ENCODE data around the gene HK3. TPM values are rescaled to one million over a fixed set of nuclear protein-coding genes. Genes with fewer than 3 reads are reported as not detected.

Gene HK3
- polyA plus RNA-seq, 1 donor (not counting 4 experiments of a cell fraction or from before 2014, with no cell fraction given), result not detected

GRCh38 chr5:176868731-176869130 is 30.4 kb downstream of the HK3 start:
- H2AFZ ChIP-seq (ENCODE audit: control insufficient read depth, low read length), result no peak overlapping the region
- H3K27me3 ChIP-seq (ENCODE audit: control insufficient read depth, extremely low read depth, insufficient read depth, low read length), result peaks cover 31% of the 10 kb centered on the region
- no peak overlapping the region for H3K27ac ChIP-seq (ENCODE audit: control insufficient read depth, insufficient read depth, low read length)
- DNase-seq (ENCODE audit: low read depth, low spot score) (no peak), FAIRE-seq (no peak)
- H3K4me3 ChIP-seq (ENCODE audit: control insufficient read depth in 2 of 3, extremely low read depth in 1 of 3, insufficient read depth in 2 of 3, low read depth in 1 of 3, low read length in 3 of 3), result no peak overlapping the region
- no peaks in the 10 kb centered on the region for H4K20me1 ChIP-seq (ENCODE audit: control insufficient read depth, extremely low read depth, insufficient read depth, low read length)
- H3K9me3 ChIP-seq (ENCODE audit: control insufficient read depth, low read depth, low read length), result no peaks in the 10 kb centered on the region
- H3K79me2 ChIP-seq (ENCODE audit: control insufficient read depth, insufficient read depth, low read length), result no peaks in the 10 kb centered on the region
- dilution Hi-C loops (cut with MboI; ENCODE audit: extremely low pct_ligation_motif_present, low sequenced_read_pairs), result no loop called here
- no peak overlapping the region for H3K9ac ChIP-seq (ENCODE audit: control insufficient read depth, extremely low read depth, insufficient read depth, low read length)
- no peak overlapping the region for H3K4me2 ChIP-seq (ENCODE audit: control insufficient read depth, extremely low read depth, insufficient read depth, low read depth, low read length)
- TF ChIP-seq EZH2 (IDR thresholded peaks at IDR 0.05; ENCODE audit: low read length), result no peak
- TF ChIP-seq, protein P1, sequence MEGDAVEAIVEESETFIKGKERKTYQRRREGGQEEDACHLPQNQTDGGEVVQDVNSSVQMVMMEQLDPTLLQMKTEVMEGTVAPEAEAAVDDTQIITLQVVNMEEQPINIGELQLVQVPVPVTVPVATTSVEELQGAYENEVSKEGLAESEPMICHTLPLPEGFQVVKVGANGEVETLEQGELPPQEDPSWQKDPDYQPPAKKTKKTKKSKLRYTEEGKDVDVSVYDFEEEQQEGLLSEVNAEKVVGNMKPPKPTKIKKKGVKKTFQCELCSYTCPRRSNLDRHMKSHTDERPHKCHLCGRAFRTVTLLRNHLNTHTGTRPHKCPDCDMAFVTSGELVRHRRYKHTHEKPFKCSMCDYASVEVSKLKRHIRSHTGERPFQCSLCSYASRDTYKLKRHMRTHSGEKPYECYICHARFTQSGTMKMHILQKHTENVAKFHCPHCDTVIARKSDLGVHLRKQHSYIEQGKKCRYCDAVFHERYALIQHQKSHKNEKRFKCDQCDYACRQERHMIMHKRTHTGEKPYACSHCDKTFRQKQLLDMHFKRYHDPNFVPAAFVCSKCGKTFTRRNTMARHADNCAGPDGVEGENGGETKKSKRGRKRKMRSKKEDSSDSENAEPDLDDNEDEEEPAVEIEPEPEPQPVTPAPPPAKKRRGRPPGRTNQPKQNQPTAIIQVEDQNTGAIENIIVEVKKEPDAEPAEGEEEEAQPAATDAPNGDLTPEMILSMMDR (optimal IDR thresholded peaks at IDR 0.05 in 1 of 3, IDR thresholded peaks at IDR 0.05 in 1 of 3, conservative IDR thresholded peaks at IDR 0.05 in 1 of 3; ENCODE audit: extremely low read depth in 1 of 3, insufficient read depth in 2 of 3, low read length in 3 of 3), result no peak
- H3K36me3 ChIP-seq (ENCODE audit: control insufficient read depth in 2 of 2, extremely low read depth in 1 of 2, insufficient read depth in 2 of 2, low read length in 2 of 2), result no peaks in the 10 kb centered on the region
- H3K9me1 ChIP-seq (ENCODE audit: control insufficient read depth, extremely low read depth, insufficient read depth, low read length), result no peaks in the 10 kb centered on the region
- H3K4me1 ChIP-seq (ENCODE audit: control insufficient read depth, extremely low read depth, insufficient read depth, low read length), result peaks cover 2% of the 10 kb centered on the region

- no peak for DNase-seq (ENCODE audit: low read depth, low spot score)
- Histone ChIP-seq H3K36me3 (ENCODE audit: control insufficient read depth in 2 of 2, extremely low read depth in 1 of 2, insufficient read depth in 2 of 2, low read length in 2 of 2) (no peaks in the 10 kb centered on the region), H3K4me3 (ENCODE audit: control insufficient read depth in 2 of 3, extremely low read depth in 1 of 3, insufficient read depth in 2 of 3, low read depth in 1 of 3, low read length in 3 of 3) (no peak overlapping the region), H3K79me2 (ENCODE audit: control insufficient read depth, insufficient read depth, low read length) (no peaks in the 10 kb centered on the region), H3K9me3 (ENCODE audit: control insufficient read depth, low read depth, low read length) (no peaks in the 10 kb centered on the region), H3K27ac (ENCODE audit: control insufficient read depth, insufficient read depth, low read length) (no peak overlapping the region), H2AFZ (ENCODE audit: control insufficient read depth, low read length) (no peak overlapping the region), H3K9ac (ENCODE audit: control insufficient read depth, extremely low read depth, insufficient read depth, low read length) (no peak overlapping the region), H3K27me3 (ENCODE audit: control insufficient read depth, extremely low read depth, insufficient read depth, low read length) (peaks cover 33% of the 10 kb centered on the region), H3K4me1 (ENCODE audit: control insufficient read depth, extremely low read depth, insufficient read depth, low read length) (no peaks in the 10 kb centered on the region), H3K9me1 (ENCODE audit: control insufficient read depth, extremely low read depth, insufficient read depth, low read length) (no peaks in the 10 kb centered on the region), H4K20me1 (ENCODE audit: control insufficient read depth, extremely low read depth, insufficient read depth, low read length) (no peaks in the 10 kb centered on the region), H3K4me2 (ENCODE audit: control insufficient read depth, extremely low read depth, insufficient read depth, low read depth, low read length) (no peak overlapping the region)
- TF ChIP-seq EZH2 (IDR thresholded peaks at IDR 0.05; ENCODE audit: low read length), result no peak
- TF ChIP-seq, protein P1 (optimal IDR thresholded peaks at IDR 0.05 in 1 of 3, IDR thresholded peaks at IDR 0.05 in 1 of 3, conservative IDR thresholded peaks at IDR 0.05 in 1 of 3; ENCODE audit: extremely low read depth in 1 of 3, insufficient read depth in 2 of 3, low read length in 3 of 3), result no peak
- dilution Hi-C loops (cut with MboI; ENCODE audit: extremely low pct_ligation_motif_present, low sequenced_read_pairs), result no loop called here
- FAIRE-seq, result no peak
Observed at GRCh38 chr5:176868126-176868525, 31.0 kb downstream of the HK3 start.

All from keratinocyte (primary cell).